NAMALWA (cell line): Measurements from ENCODE around the gene SLC25A19.
A peak's percentile ranks its signal among the peaks of the same experiment; 100 is the strongest.

Experiments
- DNase-seq: peaks from one replicate; pipeline ENCODE4 v3.0.0-alpha.2; 2015; ENCODE audit warnings: low spot score

Gene SLC25A19

DNA sequence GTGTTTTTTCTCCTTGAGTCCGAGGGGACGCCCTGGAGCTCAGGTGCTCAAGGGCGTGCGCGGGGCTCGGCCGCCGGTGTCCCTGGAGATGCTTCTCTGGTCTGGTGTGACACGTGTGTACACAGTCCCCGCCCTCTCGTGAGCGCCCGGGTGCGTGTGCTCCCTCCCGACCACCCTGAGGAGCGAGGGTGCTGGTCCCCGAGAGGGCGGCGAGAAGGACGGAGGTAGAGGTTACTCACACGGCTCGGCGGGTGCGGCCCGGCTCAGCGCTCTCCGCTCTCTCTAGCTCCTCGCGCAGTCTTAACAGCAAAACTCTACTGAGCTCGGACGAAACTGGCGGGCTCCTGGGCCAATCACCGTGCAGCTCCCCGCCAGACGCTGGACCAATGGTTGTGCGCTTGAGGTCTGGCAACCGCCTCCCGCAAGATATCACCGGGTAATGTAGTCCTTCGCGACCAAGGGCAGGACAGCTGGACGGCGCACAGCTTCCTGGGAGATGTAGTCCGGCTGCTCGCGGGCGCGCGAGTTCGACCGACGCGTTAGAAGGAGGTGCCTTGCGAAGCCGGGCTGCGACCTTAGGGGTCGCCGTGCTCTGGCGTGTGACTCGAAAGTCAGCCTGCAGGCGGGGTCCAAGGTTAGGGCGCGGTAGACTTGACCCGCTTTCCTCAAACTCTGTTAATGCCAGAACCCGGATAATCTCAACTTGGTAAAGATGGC lies at the start of gene SLC25A19:
Gene SLC25A19, minus strand, starts transcription at position 319 of the 717 bp plus-strand sequence. CDS start 2,669 bp downstream, outside the sequence.
- peak; percentile 99 for DNase-seq

- DNase-seq, result no peak
These were observed 49.1 kb upstream of the SLC25A19 start for GRCh38 chr17:75338335-75338734.

DNA sequence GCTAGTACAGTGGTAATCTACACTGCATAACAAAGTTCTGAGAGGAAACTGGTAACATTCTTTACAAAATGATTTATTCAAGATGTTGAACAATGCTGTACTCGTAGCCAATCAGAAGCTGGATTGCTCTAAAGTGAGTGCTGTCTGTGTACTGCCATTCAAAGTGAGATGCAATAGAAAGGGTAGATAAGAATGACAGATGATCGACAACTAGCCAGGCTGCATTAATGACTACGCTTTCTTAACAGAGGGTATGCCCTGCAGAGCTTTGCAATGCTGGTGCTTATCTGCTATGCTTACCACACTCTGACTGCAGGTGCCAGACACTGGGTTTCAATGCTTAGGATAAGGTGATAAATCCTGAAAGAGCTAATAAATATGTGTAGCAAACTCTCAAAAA lies 46.1 kb upstream of the SLC25A19 start:
- DNase-seq, result no peak

GRCh38 chr17:75334723-75335122 lies 45.5 kb upstream of the SLC25A19 start:
- DNase-seq, result no peak

- no peak for DNase-seq
These were observed 42.4 kb upstream of the SLC25A19 start for GRCh38 chr17:75331671-75332070.

DNA sequence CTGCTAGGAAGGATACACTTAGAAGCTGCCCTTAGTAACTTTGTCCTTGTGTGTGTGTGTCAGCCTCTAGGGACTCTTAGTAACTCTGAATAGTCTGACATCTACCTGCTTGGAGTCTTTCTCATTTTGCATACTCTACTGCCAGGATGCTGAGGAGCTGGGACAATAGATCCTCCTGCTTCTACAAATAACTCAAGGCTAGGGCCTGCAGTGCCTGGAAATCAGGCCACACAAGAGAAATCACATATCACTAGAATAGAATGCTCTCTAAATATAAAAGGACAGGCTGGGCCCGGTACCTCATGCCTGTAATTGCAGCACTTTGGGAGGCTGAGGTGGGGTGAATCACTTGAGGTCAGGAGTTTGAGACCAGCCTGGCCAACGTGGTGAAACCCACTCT lies 38.5 kb upstream of the SLC25A19 start:
- DNase-seq, result no peak

DNA sequence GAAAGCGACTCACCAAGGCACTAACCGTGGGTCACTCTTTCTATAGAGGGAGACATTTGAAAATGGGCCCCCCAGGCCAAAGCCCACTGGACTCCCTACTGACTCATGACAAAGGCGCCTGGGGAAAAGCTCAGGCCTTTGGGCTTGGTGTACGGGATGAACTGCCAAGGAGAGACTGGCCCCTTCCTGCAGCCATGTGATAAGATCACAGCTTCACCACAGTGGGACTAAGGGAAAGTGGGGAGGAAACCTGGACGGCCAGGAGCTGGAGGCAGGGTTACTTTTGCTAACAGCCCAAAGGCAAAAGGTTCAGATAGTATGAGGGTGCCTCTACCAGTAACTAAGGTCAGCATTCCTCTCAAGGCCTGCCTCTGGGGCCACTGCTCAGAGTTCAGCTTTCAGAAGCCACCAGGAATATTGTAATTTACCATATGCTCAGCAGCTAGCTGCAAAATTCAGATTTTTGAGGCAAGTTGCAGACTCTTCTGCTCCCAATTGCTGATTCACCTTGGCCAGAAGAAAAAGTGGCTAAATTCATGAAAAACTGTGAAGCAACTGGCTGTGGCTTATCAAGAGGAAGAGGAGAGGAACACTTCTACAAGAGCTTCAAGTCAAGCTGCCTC lies 37.1 kb upstream of the SLC25A19 start:
- DNase-seq, result no peak

DNA sequence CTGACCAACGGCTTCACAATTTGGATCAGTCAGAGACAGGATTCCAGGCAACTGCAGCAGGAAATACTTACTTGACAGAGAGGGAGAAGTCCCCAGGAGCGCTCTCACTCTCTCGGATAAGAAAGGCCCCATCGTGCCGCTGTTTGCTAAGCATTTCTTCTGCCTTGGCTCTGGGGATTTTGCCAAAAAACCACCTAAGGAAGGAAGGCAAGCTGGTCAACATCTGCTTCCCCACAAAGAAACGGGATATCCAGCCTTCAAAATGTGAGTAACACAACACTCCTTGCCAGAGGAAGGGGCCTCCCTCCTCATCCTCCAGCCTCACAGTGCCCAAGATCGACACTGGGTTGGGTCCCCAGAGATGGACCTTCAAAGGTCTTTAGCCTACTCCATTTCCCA lies 36.6 kb upstream of the SLC25A19 start:
- no peak for DNase-seq

DNA sequence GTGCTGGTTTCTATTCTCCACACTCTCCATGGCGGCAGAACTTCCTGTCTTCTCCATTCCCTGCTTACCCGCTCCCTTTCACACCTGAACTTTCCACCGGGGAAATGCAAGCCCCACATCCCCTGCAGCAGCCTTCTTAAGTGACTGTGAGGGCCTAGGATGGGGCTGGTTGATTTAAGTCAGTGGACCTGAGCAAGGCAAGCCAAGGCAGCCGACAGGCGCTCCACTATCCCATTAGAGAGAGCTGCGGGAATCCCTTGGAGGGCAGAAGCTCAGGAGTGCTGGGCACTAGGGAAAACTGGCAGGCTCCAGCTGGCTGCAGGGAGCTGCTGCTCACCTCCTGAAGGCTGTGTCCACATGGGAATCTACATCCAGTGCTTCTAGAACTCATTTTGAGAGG lies 36.1 kb upstream of the SLC25A19 start:
- DNase-seq, result no peak

- no peak for DNase-seq
These were observed 32.3 kb upstream of the SLC25A19 start for GRCh38 chr17:75321506-75321905.

GRCh38 chr17:75319904-75320691 lies 30.9 kb upstream of the SLC25A19 start:
- peak; percentile 64 for DNase-seq

DNA sequence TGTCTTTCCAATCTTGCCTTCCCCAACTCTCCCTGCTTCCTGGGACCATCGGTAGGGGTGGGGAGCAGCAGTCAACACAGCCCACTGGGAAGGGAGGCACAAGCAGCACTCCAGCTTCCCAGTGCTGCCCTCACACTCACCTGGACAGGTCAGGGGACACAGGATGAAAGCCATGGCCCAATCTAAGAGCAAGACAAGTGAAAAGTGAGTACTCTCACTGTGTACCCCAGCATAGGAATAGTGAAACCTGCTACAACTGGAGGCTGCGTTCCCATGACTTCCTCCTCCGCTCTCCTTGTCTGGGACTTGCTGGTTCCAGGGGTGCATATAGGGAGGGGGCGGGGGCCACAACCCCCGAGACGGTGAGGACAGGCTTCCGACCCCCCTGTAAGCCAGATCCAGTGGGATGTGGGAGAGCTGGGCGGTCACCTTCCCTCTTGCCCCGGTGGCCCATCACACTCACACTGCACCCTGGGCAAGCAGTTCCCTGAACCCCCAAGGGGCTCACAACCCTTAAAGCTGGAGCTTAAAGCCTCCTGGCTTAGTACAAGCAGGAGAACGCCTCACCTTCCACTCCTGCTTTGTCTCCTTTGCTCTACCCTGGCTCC lies 29.5 kb upstream of the SLC25A19 start:
- DNase-seq, result no peak

DNA sequence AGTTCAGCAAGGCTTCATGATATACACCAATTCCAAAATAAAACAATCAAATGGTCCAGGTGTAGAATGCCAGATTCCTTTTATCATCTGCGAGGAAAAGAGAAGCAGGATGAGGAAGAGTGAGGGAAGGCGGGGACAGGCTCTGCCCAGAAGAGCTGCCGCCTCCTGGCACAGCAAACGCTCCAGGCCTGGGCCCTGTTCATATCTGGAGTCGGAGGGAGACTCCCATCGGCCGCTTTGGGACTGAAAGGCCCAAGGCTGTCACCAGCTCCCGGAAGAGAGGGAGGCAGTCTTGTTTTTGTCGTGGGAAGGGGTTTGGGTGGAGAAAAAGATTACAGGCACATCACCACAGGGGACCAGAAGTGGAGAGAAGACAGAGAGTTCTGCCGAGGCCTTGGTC lies 29.0 kb upstream of the SLC25A19 start:
- DNase-seq, result no peak

DNA sequence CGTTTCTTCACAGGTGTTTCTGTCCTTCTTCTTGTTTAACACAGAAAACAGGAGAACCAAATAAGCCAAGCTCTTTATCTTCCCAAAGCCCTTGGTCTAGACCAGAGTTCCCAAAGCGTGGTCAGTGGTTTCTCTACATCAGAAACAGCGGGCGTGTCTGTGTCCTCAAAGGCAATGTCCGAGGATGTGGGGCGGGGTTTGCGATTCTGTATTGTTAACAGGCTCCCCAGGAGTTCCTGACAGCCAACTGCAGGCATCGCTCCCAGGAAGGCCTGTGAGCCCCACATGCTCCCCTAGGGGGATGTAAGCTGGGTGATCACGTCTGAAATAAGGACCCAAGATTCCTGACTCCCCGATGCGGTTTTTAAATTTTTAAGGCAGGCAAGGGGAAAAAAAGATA lies 28.4 kb upstream of the SLC25A19 start:
- no peak for DNase-seq

DNA sequence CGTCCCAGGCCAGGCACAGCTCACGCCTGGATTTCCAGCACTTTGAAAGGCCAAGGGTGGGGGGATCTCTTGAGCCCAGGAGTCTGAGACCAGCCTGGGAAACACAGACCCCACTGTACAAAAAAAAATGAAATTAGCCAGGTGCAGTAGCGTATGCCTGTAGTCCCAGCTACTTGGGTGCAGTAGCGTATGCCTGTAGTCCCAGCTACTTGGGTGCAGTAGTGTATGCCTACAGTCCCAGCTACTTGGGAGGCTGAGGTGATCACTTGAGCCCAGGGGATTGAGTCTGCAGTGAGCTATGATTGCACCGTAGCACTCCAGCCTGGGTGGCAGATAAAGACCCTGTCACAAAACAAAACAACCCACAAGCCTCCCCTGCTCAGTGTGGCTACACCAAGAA lies 27.0 kb upstream of the SLC25A19 start:
- no peak for DNase-seq

- no peak for DNase-seq
These were observed 26.5 kb upstream of the SLC25A19 start for GRCh38 chr17:75315541-75316243.

- no peak for DNase-seq
These were observed 24.8 kb upstream of the SLC25A19 start for GRCh38 chr17:75313941-75314551.

DNA sequence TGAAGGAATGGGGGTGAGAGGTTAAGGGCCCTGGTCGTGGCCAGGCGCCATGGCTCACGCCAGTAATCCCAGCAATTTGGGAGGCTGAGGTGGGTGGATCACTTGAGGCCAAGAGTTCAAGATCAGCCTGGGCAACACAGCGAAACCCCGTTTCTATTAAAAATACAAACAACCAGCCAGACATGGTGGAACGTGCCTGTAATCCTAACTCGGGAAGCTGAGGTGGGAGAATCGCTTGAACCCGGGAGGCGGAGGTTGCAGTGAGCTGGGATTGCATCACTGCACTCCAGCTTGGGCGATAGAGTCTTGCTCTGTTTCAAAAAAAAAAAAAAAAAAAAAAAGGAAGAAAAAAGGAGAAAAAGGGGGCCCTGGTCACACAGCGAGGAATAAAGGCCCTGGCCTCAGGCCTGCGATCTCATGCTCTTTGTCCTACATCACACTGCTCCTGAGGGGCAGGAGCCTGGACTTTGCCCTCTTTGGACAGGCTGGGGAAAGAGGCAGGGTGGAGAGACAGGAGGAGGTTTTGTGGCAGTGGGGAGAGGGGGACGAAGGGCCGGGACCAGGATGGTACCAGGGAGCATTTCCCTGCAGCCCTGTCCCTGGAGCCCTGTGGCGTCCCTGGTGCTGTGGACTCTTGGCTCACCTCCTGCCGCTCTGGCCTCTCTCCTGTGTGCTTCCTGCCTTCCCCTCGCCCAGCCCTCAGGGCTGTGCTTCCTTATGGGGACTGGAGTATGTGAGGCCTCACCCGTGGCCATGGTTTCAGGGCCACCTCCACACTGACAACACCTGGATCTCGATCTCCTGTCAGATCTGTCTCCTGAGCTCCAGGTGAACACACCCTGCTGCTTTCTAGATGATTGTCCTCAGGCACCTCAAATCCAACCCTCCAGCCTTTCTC lies 19.7 kb upstream of the SLC25A19 start:
- no peak for DNase-seq

DNA sequence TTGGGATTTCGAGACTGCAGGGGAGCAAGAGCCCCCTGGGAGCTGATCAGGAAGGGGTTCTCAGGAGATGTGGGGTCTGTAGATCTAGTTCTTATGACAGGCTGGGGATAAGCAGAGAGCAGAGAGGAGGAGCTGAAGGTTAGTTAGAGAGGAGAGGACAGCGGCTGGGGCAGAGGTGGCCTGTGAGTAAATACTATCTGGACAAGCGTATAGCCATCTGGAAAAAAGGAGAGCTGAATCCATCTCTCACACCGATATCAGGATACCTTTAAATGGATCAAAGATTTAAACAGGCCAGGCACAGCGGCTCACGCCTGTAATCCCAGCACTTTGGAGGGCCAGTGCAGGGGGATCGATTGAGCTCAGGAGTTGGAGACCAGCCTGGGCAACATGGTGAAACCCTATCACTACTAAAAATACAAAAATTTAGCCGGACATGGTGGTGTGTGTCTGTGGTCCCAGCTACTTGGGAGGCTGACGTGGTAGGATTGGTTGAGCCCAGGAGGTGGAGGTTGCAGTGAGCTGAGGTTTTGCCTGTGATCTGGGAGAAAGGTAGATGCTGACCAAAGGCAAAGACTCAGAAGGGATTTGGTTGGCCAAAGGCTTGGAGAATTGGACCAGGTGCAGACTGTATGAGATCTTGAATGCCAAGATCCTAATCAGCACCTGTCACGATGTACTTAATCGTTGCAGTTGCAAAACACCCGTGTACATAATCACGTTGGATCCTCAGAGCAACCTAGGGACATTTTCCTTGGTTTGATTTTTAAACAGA lies 18.9 kb upstream of the SLC25A19 start:
- no peak for DNase-seq
